NCI-H2107 (cell line): Measurements from ENCODE around the gene GIMAP5.
"Not testable (repeated sequence)": the region's sequence is repeated elsewhere in the genome, so short reads cannot be mapped to it uniquely, and the experiment has no call there.

Experiments
- DNase-seq: peaks from one replicate; lab custom pipeline; 2025; lab: John Stamatoyannopoulos, UW

The GIMAP5 gene

GRCh38 chr7:150774131-150774530 lies 36.9 kb downstream of the GIMAP5 start:
- not testable (repeated sequence) for DNase-seq

GRCh38 chr7:150778014-150778737 lies 41.0 kb downstream of the GIMAP5 start:
- DNase-seq = no peak

GRCh38 chr7:150778738-150779301 lies 41.6 kb downstream of the GIMAP5 start:
- peak; percentile 42 for DNase-seq

- DNase-seq = no peak
These were observed 43.1 kb downstream of the GIMAP5 start for GRCh38 chr7:150780292-150780691.

GRCh38 chr7:150781103-150781502 lies 43.9 kb downstream of the GIMAP5 start:
- no peak for DNase-seq

GRCh38 chr7:150781961-150782360 lies 44.7 kb downstream of the GIMAP5 start:
- no peak for DNase-seq

GRCh38 chr7:150784120-150784736 lies 47.0 kb downstream of the GIMAP5 start:
- no peak for DNase-seq

- DNase-seq = no peak
These were observed 47.7 kb downstream of the GIMAP5 start for GRCh38 chr7:150784954-150785353.

GRCh38 chr7:150787321-150788281 lies 50.4 kb downstream of the GIMAP5 start:
- no peak for DNase-seq

- no peak for DNase-seq
These were observed 51.5 kb downstream of the GIMAP5 start for GRCh38 chr7:150788474-150789269.

- no peak for DNase-seq
These were observed 53.3 kb downstream of the GIMAP5 start for GRCh38 chr7:150790416-150791075.

GRCh38 chr7:150791304-150791703 lies 54.1 kb downstream of the GIMAP5 start:
- no peak for DNase-seq

GRCh38 chr7:150791746-150792452 lies 54.7 kb downstream of the GIMAP5 start:
- no peak for DNase-seq
